NOMO-1 treated with dmso at 0.1 percent for 144 hours (cell line): Measurements from ENCODE around the gene GNA15.
"Not testable (repeated sequence)": the region's sequence is repeated elsewhere in the genome, so short reads cannot be mapped to it uniquely, and the experiment has no call there.

Experiments used
- DNase-seq: peaks from one replicate; lab custom pipeline; 2025; ENCODE audit not compliant: unreplicated experiment; lab: John Stamatoyannopoulos, UW

The GNA15 gene

GRCh38 chr19:3148503-3148902 lies 12.7 kb downstream of the GNA15 start:
- DNase-seq = no peak

- no peak for DNase-seq
Measured at GRCh38 chr19:3149089-3149488, 13.3 kb downstream of the GNA15 start.

- no peak for DNase-seq
Measured at GRCh38 chr19:3149526-3150505, 14.0 kb downstream of the GNA15 start.

DNA sequence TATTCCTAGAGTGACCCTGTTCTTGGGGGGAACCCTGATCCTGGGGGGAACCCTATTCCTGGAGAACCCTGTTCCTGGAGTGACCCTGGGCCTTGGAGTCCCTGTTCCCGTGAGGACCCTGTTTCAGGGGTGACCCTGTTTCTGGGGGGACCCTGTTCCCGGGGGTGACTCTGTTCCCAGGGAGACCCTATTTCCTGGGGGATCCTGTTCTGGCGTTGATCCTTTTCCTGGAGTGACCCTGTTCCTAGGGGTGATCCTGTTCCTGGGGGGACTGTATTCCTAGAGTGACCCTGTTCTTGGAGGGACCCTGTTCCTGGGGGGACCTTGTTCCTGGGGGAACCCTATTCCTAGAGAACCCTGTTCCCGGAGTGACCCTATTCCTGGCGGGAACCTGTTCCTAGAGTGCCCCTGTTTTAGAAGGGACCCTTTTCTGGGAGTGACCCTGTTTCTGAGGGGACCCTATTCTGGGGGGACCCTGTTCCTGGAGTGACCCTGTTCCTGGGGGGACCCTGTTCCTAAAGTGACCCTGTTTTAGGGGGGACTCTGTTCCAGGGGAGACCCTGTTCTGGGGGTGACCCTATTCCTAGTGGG lies 15.0 kb downstream of the GNA15 start:
- DNase-seq = no peak

- no peak for DNase-seq
Measured at GRCh38 chr19:3151563-3152418, 16.0 kb downstream of the GNA15 start.

DNA sequence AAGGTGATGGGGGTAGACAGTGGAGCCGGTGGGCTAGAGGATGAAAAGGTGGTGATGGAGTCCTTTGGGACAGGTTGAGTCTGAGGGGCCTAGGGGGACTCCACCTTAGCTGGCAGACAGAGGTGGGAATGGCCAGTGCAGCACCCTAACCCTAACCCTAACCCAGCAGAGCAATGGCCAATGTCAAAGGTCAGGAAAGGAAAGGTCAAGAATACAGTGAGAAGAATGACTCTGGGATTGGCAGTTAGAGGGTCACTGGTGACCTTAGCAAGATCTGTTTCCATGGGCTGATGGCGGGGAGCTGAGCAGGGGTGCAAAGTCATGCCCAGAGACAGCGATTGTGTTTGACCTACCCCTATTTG lies 16.6 kb downstream of the GNA15 start:
- DNase-seq = no peak

DNA sequence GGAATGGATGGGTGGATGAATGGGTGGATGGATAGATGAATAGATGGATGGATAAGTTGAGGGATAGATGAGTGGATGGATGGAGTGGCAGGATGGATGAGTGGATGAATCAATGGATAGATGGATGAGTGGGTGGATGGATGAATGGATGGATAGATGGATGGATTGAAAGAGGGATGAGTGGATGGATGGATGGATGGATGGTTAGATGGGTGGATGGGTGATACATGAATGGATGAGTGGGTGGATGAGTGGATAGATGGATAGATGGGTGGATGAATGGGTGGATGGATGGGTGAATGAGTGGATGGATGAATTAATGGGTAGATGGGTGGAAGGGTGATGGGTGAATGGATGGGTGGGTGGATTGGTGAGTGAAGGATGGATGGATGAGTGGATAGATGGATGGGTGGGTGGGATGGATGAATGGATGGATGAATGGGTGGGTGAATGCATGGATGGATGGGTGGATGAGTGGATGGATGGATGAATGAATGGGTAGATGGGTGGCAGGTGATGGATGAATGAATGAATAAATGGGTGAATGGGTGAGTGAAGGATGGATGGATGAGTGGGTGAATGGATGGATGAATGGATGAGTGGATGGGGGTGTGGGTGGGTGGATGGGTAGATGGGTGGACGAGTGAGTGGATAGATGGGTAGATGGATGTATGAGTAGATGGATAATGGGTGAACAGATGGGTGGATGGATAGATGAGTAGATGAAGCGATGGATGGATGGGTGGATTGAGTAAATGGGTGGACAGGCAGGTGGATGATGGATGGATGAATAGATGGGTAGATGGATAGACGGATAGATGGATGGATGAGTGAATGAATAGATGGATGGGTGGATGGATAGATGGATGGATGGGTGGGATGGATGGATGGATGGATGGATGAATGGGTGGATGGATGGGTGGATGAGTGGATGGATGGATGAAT lies 17.7 kb downstream of the GNA15 start:
- DNase-seq = no peak

DNA sequence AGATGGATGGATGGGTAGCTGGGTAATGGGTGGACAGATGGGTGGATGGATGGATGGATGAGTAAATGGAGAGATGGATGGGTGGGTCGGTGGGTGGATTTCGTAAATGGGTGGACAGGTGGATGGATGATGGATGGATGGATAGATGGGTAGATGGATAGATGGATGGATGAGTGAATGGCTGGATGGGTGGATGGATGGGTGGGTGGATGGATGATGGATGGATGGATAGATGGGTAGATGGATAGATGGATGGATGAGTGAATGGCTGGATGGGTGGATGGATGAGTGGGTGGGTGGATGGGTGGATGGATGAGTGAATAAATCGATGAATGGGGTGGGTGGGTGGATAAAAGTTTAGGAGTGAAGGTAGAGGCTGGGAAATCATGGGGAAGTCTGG lies 18.6 kb downstream of the GNA15 start:
- DNase-seq = not testable (repeated sequence)

DNA sequence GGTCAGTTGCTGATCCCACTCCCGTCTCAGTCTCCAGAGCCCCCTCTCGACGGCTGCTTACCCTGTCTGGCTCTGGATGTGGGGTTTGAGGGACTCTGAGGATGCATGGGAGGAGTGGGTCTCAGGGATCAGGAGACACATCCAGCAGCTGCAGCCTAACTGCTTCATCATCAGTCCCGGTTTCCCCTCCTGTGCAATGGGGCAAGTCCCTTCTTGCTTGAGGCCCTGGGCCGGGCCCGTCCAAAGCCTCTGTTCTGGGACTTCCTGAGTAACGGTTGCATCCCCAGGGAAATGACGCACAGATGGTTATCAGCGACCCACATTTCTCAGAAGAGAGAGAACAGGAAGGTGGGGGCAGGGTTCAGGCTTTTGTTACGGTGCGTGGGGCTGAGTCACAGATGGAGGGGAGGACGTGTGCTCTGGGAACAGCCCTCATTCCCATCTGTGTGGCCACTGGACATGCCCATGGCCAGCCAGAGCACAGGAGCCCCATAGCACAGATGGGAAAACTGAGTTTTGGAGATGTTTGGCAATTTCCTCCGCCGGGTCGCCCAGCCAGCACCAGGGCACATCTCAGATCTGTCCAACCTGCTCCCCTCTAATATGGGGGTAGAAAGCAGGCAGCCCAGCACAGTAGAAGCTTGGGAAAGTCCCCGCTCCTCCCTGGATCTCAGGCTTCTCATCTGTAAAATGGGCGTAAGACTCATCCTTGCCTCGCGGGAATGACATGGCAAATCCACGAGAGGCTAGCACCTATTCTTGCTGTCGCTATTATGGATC lies 19.3 kb downstream of the GNA15 start:
- DNase-seq = no peak

GRCh38 chr19:3157096-3157845 lies 21.4 kb downstream of the GNA15 start:
- DNase-seq = no peak

GRCh38 chr19:3159565-3159964 lies 23.7 kb downstream of the GNA15 start:
- no peak for DNase-seq

DNA sequence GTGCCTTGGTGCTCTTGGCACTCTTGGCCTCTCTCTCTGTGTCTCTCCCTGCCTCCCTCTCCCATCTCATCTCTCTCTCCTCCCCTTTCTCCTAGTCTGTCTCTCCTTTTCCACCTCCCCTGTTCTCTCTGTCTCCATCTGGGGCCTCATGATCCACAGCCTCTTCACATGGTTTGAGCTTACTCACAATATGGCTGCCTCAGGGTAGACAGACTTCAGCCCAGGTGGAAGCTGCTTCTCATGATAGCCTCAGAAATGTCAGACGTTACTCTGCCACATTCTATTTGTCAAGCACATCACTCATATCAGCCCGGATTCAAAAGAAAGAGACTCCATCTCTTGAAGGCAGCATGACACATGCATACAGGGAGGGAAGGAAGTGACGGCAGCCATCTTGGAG lies 24.4 kb downstream of the GNA15 start:
- no peak for DNase-seq

DNA sequence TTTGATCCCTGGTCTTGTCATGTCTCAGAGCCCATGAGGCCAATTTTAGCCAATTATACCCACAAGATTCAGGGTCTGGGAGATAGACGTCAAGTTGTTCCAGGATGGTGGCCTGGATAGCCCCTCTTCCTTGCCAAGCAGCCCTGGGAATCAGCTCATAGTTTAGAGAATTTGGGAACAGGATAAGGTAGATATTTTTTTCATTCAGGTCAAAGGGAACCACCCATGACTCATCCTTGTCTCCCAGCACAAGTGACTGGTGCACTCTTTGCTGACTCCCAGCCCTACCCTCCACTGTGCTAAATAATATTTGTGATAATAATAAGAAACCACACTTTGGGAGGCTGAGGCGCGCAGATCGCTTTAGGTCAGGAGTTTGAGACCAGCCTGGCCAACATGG lies 25.6 kb downstream of the GNA15 start:
- no peak for DNase-seq

DNA sequence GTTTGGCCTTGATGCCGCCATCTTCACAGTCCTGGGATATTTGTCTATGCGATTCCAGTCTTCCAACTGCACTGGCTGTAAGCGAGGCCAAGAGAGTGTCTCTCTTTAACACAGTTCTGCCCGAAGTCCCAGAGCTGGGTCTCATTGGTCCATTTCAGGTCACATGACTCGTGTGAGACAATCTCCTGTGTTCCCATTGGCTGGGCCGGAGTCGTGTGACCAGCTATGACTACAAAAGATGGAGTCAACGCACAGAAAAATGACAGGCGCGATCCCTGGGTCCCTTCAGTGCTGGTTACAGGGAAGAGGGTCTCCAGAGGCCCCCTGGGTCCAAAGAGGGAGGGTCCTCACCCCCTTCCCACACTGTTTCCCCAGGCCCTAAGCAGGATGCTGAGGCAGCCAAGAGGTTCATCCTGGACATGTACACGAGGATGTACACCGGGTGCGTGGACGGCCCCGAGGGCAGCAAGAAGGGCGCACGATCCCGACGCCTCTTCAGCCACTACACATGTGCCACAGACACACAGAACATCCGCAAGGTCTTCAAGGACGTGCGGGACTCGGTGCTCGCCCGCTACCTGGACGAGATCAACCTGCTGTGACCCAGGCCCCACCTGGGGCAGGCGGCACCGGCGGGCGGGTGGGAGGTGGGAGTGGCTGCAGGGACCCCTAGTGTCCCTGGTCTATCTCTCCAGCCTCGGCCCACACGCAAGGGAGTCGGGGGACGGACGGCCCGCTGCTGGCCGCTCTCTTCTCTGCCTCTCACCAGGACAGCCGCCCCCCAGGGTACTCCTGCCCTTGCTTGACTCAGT lies 26.8 kb downstream of the GNA15 start:
- DNase-seq = no peak

DNA sequence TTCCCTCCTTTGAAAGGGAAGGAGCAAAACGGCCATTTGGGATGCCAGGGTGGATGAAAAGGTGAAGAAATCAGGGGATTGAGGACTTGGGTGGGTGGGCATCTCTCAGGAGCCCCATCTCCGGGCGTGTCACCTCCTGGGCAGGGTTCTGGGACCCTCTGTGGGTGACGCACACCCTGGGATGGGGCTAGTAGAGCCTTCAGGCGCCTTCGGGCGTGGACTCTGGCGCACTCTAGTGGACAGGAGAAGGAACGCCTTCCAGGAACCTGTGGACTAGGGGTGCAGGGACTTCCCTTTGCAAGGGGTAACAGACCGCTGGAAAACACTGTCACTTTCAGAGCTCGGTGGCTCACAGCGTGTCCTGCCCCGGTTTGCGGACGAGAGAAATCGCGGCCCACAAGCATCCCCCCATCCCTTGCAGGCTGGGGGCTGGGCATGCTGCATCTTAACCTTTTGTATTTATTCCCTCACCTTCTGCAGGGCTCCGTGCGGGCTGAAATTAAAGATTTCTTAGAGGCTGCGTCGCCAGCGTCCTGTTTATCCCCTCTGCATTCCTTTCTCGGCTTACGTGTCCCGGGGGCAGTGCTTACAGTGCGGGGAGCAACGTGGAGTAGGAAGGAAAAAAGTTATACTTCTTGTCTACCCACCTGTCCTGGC lies 27.5 kb downstream of the GNA15 start:
- peak; percentile 34 for DNase-seq

DNA sequence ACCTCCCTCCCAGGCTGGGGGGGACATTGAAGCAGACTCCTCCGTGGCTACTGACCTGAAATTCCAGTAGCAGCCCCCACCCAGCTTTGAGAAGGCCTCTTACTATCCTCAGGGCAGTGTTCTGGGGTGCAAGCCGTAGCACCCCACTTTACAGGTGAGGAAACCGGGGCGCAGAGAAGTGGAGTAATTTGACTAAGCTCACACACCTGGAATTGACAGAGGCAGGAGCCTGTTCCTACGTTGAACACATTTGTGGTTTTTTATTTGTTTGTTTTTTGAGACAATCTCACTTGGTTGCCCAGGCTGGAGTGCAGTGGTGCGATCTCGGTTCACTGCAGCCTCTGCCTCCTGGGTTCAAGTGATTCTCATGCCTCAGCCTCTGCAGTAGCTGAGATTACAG lies 28.1 kb downstream of the GNA15 start:
- no peak for DNase-seq

DNA sequence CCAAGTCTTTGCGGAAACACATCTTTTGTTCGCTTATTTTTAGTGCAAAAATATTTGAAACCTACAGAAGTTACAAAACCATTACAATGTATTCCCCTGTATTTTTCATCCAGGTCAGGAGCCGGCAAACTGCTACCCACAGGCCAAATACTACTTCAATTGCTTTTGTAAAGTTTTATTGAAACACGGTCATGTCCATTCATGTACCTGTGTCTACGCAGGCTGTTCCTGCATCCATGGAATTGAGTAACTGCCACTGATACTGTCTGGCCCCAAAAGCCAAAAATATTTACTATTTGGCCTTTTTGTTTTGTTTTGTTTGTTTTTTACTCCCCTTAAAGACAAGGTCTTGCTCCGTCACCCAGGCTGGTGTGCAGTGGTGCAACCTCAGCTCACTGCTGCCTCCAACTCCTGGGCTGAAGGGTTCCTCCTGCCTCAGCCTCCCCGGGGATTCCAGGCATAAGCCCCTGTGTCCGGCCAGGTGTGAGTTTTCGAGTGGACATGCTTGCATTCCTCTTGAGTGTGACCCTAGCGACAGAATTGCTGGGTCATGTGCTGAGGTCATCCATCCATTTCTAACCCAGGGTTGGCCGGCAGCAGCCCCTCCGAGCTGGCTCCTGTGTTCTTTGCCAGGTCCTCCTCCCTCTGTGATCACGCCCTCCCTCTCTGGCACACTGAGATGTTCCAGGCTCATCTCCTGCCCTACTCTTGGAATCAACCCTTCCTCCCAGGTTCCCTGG lies 31.9 kb downstream of the GNA15 start:
- no peak for DNase-seq
